Right lobe of liver (tissue), 6 donors: ENCODE results near the gene ZZZ3. TPM values are rescaled to one million over a fixed set of nuclear protein-coding genes. Genes with fewer than 3 reads are reported as not detected.

Experiments
- ATAC-seq, 4 donors: fragments of 200-7000 bp; cut with Tn5 transposase; one replicate each; pipeline ENCODE4 v1.9.1; 2020; ENCODE audit warnings: mild to moderate bottlenecking in 4 of 4, moderate library complexity in 4 of 4
- DNase-seq, 3 donors: peaks; one replicate each; pipeline ENCODE4 v3.0.0-alpha.2; 2020
- H3K27ac ChIP-seq, 3 donors: fragments of 200-600 bp; one replicate each; pipeline ENCODE4 v1.8.0; 2022
- H3K27me3 ChIP-seq, 2 donors: fragments of 200-600 bp; one replicate each; pipeline ENCODE4 v1.8.0; 2022
- H3K36me3 ChIP-seq, 4 donors: fragments of 200-600 bp; sonication (generic) in 1 of 4; one replicate each; pipeline versions ENCODE4 v1.5.1 to v1.8.0; 2017 to 2022; ENCODE audit warnings: control low read depth in 1 of 4
- H3K4me1 ChIP-seq, 4 donors: fragments of 200-600 bp; sonication (generic) in 1 of 4; one replicate each; pipeline versions ENCODE4 v1.5.1 to v1.8.0; 2017 to 2022; ENCODE audit warnings: control low read depth in 1 of 4
- H3K4me3 ChIP-seq, 3 donors: fragments of 200-600 bp; one replicate each; pipeline ENCODE4 v1.8.0; 2022
- H3K9me3 ChIP-seq, 4 donors: fragments of 200-600 bp; sonication (generic) in 1 of 4; one replicate each; pipeline versions ENCODE4 v1.5.1 to v1.8.0; 2017 to 2022; ENCODE audit warnings: control low read depth in 1 of 4
- CTCF ChIP-seq, 4 donors: fragments of 200-600 bp in 3 of 4; fragments of 450-650 bp in 1 of 4; IDR thresholded peaks; one replicate each; pipeline versions ENCODE4 v1.5.1 to v1.8.0; 2016 to 2022; ENCODE audit warnings: antibody characterized with exemption in 4 of 4, mild to moderate bottlenecking in 2 of 4
- POLR2A ChIP-seq: fragments of 450-650 bp; IDR thresholded peaks from one replicate; pipeline ENCODE4 v1.6.1; 2017; ENCODE audit warnings: antibody characterized with exemption, mild to moderate bottlenecking
- WGBS: methylation state at CpG from one replicate; pipeline ENCODE4 v1.1.6; 2018; ENCODE audit warnings: low coverage, low lambda C conversion rate; ENCODE audit not compliant: insufficient coverage; ENCODE audit errors: missing lambda C conversion rate; 5-methylcytosine and 5-hydroxymethylcytosine counted together
- intact Hi-C, 2 donors: fragments of 100-400 bp; cut with DNase I; formaldehyde crosslinking; loops; one replicate each; pipeline versions ENCODE4 v1.11.2 to v1.14.1; 2022
- long read RNA-seq: library from polyadenylated mRNA; unstranded; transcript quantifications from one replicate; pipeline ENCODE4 v2.0.0, GENCODE V29; 2019
- total RNA-seq, 6 experiments: library from RNA; depleted of rRNA in 2 of 6; stranded (reverse); fragments of >200 nt in 2 of 6; fragmentation: NEBNext Ultra II Directional in 3 of 6; extraction: Animal tissue kit (Norgen Biotek cat#: 25700) in 3 of 6; gene quantifications; one replicate each; pipeline versions ENCODE4 v1.1.0 to v1.2.4, GENCODE V29; 2016 to 2023
- donor health status: DM: no; HTN: yes; CAD: no.
- donor health status: DM: no; HTN: no; CAD: no.
- donor health status: DM: no; HTN: no; CAD: no.
- donor health status: DM: no; HTN: yes; CAD: no.
- donor health status: DM: no; HTN: yes; CAD: no.

The ZZZ3 gene
- 10 to 100 TPM; 19.6 to 34.7 (median 25.9) TPM for total RNA-seq
- long read RNA-seq, partial matches to known transcripts = 1 of 3 reads
- long read RNA-seq, other reads (novel, unspliced or antisense) = 1 of 3 reads

GRCh38 chr1:77682460-77683159, at the start of gene ZZZ3:
TSS of gene ZZZ3 (minus strand) at chr1:77682658. CDS start at chr1:77633354, 49,304 bp downstream.
- Histone ChIP-seq H3K36me3 (no peaks in the 10 kb centered on the region), H3K4me1 (peaks cover 0 to 45% (median 5%) of the 10 kb centered on the region in 4 donors), H3K27ac (peak within 1 kb of the TSS; percentile 85 to 90 (median 89)), H3K9me3 (no peaks in the 10 kb centered on the region), H3K27me3 (no peaks in the 10 kb centered on the region), H3K4me3 (peak within 1 kb of the TSS; percentile 60 to 79 (median 79))
- intact Hi-C loops = no loop called here
- TF ChIP-seq POLR2A (peak; percentile 40), CTCF (IDR thresholded peaks at IDR 0.05) (no peak)
- ATAC-seq (peak; percentile 71 to 78 (median 76)), DNase-seq (peak; percentile 90 to 93 (median 91))
- WGBS = under 1% methylated on average over 19 of the region's 56 CpGs

GRCh38 chr1:77732090-77732489, 49.6 kb upstream of the ZZZ3 start:
- H3K4me1 ChIP-seq = no peaks in the 10 kb centered on the region
- no peak for ATAC-seq
- 100% methylated on average over 1 of the region's 1 CpG for WGBS
- intact Hi-C loops = no loop called here
- no peak overlapping the region for H3K4me3 ChIP-seq
- H3K27me3 ChIP-seq = no peaks in the 10 kb centered on the region
- H3K36me3 ChIP-seq = peaks cover 0 to 34% (median 7%) of the 10 kb centered on the region in 4 donors
- H3K27ac ChIP-seq = no peak overlapping the region
- TF ChIP-seq POLR2A (no peak), CTCF (IDR thresholded peaks at IDR 0.05) (no peak)
- H3K9me3 ChIP-seq = no peaks in the 10 kb centered on the region
- no peak for DNase-seq

GRCh38 chr1:77725706-77726105, 43.2 kb upstream of the ZZZ3 start:
- H3K27me3 ChIP-seq = no peaks in the 10 kb centered on the region
- peaks cover 0 to 84% (median 15%) of the 10 kb centered on the region in 4 donors for H3K36me3 ChIP-seq
- H3K4me1 ChIP-seq = no peaks in the 10 kb centered on the region
- ATAC-seq (no peak), DNase-seq (no peak)
- 97% methylated on average over 2 of the region's 4 CpGs for WGBS
- H3K27ac ChIP-seq = no peak overlapping the region
- TF ChIP-seq POLR2A (no peak), CTCF (IDR thresholded peaks at IDR 0.05) (no peak)
- no peaks in the 10 kb centered on the region for H3K9me3 ChIP-seq
- H3K4me3 ChIP-seq = no peak overlapping the region
- intact Hi-C loops = no loop called here

DNA sequence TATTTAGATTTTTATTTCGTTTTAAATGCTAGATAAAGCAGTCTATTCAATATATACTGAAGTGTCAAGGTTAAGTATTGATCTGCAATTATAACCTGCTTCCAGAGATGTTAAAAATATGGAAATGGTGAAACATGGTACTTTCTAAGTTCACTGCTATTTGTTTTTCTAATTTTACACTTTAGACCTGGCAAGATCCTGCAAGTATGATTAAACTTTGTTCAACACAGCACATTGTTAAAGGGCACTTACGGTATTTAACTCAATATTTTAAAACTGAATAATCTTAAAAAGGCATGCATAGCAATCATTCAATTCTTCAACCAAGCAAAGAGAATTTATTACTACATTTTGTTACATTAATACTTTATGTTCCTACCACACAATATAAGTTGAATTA, 35.7 kb upstream of the ZZZ3 start:
- H3K27me3 ChIP-seq = no peaks in the 10 kb centered on the region
- intact Hi-C loops = no loop called here
- no peak overlapping the region for H3K4me3 ChIP-seq
- no peaks in the 10 kb centered on the region for H3K9me3 ChIP-seq
- H3K27ac ChIP-seq = no peak overlapping the region
- peaks cover 0 to 8% (median 0%) of the 10 kb centered on the region in 4 donors for H3K4me1 ChIP-seq
- DNase-seq (no peak), ATAC-seq (peak in 2 of 4 donors; percentile 61 to 62)
- WGBS = 32% methylated on average over 2 of the region's 2 CpGs
- TF ChIP-seq CTCF (IDR thresholded peaks at IDR 0.05) = no peak
- TF ChIP-seq POLR2A = no peak
- peaks cover 0 to 57% (median 9%) of the 10 kb centered on the region in 4 donors for H3K36me3 ChIP-seq
